ENCODE data around the gene TMEM60.

DNA sequence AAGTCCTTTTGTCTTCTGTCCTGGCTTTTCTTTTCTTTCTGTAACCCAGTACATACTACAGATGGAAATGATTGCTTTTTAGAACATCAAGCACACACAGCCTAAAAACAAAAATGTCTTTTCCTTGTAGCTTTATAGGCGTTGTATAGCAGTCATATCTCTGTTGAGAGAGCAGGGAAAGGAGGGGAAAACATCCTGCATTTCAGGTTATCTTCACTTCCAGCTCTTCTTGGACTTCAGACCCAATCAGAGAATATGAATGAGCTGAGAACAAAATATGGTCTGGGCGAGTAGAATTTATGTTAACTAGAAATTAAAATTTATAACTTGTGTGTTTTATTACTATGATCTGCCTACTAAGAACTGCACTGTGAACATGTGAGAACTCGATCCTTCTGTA is 14.7 kb downstream of the TMEM60 start:
- no peak for TF ChIP-seq EZH2 (IDR thresholded peaks at IDR 0.05; ENCODE audit: low read depth, low read length, severe bottlenecking)
- TF ChIP-seq, protein P1, sequence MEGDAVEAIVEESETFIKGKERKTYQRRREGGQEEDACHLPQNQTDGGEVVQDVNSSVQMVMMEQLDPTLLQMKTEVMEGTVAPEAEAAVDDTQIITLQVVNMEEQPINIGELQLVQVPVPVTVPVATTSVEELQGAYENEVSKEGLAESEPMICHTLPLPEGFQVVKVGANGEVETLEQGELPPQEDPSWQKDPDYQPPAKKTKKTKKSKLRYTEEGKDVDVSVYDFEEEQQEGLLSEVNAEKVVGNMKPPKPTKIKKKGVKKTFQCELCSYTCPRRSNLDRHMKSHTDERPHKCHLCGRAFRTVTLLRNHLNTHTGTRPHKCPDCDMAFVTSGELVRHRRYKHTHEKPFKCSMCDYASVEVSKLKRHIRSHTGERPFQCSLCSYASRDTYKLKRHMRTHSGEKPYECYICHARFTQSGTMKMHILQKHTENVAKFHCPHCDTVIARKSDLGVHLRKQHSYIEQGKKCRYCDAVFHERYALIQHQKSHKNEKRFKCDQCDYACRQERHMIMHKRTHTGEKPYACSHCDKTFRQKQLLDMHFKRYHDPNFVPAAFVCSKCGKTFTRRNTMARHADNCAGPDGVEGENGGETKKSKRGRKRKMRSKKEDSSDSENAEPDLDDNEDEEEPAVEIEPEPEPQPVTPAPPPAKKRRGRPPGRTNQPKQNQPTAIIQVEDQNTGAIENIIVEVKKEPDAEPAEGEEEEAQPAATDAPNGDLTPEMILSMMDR (IDR thresholded peaks at IDR 0.05; ENCODE audit: control extremely low read depth in 1 of 3, insufficient read depth in 1 of 3, low read depth in 1 of 3, low read length in 3 of 3) = no peak
